GM21447 (cell line): ENCODE data around the gene ELOB.
A peak's percentile ranks its signal among the peaks of the same experiment; 100 is the strongest.

Source experiments
- ATAC-seq: cut with Tn5 transposase; IDR thresholded peaks from one replicate; pipeline ENCODE4 v1.9.1; 2021; ENCODE audit not compliant: unreplicated experiment

ELOB gene

GRCh38 chr16:2784358-2785100, 7.4 kb upstream of the ELOB start:
- no peak for ATAC-seq

DNA sequence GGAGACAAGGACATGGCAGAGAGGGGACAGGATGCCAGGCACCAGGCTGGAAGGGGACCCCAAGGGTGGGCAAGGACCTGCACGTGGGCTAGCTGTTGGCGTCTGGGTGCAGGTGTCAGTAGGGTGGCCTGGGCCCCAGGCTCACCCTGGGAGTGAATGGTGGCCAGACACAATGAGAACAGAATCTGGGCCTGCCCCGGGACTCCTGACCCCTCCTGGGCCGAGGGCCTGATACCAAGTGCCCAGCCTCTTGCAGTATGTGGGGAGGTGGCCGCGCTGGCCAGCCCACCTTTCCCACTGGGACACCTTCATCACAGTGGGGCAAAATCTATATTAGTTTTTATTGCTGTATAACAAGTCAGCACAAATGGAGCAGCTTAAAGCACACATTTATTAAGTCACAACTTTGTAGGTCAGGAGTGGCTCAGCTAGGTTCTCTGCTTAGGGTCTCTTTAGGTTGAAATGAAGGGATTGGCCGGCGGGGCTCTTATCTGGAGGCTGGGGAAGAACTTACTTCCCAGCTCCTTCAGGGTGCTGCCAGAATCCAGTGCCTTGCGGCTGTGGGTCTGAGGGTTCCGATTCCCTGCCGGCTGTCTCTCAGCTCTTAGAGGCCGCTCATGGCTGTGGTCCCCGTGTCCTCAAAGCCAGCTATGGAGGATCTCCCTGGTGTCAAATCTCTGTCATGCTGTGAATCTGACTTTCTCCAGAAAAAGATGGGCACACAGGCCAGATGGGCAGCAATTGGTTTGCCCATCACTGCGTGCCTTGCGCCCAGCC, 6.7 kb upstream of the ELOB start:
- ATAC-seq = no peak

DNA sequence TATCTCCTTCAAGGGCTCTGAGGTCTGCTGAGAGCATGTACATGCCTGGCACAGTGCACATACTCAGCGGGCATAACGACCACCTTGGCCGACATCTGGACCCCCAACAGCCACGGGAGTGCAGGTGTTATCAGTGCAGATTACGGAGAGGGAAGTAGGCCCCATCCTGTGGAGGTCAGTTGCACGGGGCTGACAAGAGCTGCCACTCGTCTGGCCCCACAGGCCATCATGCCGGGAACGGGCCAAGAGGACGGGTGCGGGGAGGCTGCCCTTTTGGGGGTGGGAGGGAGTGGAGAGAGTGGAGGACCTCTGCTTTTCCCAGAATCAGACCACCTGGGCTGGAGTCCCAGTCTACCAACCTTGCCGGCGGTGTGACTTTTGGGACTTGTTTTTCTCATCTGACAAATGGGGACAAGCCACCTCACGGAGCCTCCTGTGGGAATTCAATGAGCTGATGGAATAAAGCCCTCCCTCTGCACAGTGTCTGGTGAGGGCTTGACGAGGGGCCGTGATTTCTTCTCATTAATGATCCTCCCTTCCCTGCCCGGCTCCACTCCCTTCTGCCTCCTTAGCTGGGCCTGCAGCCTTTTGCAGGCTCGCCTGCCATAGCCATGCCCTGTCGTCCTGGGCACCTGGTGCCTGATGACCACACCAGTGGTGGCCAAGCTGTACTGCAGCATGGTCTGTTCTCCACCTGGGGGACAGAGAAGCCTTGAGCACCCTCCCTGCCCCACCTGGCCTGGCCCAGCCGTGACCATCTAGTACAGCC, 5.7 kb upstream of the ELOB start:
- no peak for ATAC-seq

DNA sequence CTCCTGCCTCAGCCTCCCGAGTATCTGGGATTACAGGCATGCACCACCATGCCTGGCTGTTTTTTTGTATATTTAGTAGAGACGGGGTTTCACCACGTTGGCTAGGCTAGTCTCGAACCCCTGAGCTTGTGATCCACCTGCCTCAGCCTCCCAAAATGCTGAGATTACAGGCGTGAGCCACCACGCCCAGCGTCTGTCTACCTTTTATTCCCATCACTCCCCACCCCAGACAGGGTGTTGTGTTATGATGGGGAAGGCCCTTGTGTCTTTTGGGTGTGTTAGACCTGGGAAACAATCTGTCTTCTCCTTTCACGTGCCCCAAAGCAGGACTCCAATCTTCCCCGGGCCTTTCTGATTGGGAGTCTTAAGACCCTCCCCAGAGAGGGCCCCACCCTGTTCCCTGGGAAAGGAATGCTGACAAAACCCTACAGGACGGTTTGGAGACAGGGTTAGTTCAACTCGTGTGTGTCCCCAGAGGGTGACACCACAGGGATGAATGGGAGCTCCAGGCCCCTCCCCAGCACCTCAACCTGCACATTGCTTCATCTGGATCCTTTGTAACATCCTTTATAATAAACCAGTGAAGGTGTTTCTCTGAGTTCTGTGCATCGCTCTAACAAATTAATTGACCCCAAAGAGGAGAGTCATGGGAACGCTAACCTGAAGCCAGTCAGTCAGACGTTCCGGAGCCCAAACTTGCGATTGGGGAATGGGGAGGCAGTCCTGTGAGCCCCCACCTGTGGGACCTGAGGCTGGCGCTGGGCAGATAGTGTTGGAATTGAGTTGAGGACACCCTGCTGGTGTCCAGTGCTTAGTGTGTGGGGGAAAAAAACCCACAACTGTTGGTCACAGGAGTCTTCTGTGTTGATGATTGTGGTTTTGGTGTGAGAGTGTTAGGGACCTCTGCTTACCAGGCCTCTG, 3.2 kb upstream of the ELOB start:
- ATAC-seq = no peak

DNA sequence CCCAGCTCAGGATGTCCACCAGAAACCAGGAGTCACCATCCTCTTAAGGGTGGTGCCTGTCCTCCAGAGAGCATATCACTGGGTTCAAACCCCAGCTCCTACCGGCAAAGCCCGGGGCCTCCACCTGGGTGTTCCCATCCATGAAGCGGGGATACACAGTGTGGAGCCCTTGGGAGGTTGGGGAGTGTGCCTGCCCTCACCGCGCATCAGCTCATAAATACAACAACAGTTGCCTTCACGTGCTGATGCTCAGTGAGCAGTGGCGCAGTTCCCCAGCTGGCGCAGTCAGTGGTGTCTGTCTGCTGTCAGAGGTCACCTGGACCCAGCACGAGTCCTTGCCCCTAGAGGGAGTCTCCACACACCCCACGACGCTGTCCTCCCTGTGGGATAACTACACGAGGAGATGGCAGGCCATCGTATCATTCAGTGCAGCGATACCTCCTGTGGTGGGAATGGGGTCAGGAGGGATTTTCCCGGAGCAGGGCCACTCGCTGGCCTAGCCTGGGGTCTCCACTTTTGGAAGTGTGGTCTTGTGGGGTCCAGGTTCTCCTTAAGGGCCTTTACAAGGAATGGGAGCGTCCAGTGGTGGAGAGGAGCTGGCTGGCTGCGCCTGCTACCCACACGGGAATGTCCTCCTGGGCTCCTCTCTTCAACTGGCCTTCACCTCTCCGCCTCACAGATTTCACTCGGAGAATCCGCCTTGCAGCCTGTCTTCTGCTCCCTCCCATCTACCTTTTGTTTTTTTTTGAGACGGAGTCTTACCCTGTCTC, 2.3 kb upstream of the ELOB start:
- no peak for ATAC-seq

DNA sequence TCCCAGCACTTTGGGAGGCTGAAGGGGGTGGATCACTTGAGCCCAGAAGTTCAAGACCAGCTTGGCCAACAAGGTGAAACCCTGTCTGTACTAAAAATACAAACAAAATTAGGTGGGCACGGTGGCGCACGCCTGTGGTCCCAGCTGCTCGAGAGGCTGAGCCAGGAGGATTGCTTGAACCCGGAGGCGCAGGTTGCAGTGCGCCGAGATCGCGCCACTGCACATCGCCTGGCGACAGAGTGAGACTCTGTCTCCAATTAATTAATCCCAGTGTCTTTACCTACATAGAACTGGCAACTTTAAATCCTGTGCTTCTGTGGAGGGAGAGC, 1.5 kb upstream of the ELOB start:
- ATAC-seq = no peak

DNA sequence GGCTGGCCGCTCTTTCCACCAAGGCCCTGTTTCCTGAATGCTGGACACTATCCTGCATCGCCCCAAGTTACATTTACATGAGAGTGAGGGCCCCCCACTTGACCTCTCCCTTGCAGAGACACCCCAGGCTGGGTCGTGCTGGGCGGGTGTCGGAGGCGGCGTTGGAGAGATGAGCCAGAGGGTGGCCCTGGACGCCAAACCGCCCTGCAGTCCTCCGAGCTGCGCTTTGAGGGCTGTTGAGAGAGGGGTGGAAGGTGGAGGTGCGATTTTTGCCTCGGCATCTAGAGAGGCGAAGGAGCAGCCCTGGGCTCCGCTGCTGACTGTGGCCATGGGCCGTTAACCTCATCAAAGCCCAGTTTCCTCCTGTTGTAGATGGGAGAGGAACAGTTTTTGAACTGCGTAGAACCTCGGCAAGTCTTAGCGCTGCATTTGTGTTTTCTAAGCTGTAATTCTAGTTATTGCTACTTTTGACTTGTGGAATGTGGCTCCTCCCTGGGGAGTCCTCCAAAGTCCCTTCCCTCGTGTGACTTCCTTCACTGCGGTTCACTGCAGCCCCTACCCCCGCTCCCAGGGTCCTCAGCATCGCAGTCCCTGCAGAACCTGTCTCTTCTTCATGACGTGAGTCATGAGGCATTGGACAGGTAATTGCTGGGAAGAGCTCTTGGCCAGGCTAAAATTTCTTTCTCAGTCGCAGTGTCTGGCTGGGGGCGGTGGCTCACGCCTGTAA, 986 bp upstream of the ELOB start:
- ATAC-seq = peak; percentile 7

DNA sequence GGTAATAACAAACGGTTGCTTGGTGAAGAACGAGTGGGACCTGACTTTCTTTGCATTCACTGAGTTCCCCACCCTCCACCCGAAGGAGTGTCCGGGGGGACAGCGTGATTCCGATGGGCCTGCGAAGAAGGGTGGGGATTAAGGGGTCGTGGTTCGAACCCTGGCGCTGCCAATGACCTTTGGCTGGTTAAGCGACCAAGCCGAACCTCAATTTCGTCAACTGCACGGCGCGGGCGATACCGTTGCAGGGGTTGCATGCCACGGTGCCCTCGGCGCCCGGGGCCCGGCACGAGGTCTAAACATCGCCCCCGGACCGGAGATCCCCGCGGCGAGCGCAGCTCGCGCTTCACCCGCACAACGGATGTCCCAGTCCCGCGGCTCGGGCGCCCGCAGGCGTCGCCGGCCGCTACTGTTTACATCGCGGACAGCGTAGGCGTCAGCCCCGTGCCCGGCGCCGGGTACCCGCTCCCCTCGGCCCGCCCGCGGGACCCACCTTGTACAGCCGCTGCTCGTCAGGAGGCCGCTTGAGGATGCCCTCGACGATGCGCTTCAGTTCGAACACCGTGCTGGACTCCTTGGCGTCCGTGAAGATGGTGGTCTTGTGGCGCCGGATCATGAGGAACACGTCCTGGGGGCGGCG, 460 bp downstream of the ELOB start:
- peak; percentile 20 for ATAC-seq

DNA sequence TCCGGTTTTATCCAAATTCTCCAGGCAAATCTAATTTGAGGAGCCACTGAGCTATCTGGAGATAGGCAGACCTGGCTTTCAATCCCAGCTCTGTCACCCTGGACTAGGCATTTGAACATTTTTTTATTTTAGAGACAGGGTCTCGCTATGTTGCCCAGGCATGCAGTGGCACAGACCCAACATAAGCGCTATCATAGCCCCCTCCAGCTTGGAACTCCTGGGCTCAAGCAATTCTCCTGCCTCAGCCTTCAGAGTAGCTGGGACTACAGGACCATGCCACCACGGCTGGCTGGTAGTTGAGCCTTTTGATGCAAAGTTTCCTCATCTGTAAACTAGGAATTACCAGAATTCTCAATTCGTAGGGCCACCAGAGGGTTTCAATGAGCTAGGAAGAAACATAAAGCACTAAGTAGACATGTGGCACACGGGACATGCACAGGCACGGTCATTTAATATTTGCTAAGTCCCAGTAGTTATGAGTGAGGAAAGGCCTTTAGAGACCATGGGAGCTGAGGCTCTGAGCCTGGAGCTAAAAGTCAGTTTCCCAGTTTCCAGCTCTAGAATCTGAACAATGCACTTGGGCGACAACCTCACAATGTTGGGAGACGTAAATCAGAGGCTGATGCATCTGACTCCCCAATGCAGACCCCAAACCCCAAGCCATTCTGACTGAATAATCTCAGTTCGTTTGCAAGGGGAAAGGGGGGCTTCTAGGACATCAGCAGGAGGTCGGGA, 1.1 kb downstream of the ELOB start:
- no peak for ATAC-seq

DNA sequence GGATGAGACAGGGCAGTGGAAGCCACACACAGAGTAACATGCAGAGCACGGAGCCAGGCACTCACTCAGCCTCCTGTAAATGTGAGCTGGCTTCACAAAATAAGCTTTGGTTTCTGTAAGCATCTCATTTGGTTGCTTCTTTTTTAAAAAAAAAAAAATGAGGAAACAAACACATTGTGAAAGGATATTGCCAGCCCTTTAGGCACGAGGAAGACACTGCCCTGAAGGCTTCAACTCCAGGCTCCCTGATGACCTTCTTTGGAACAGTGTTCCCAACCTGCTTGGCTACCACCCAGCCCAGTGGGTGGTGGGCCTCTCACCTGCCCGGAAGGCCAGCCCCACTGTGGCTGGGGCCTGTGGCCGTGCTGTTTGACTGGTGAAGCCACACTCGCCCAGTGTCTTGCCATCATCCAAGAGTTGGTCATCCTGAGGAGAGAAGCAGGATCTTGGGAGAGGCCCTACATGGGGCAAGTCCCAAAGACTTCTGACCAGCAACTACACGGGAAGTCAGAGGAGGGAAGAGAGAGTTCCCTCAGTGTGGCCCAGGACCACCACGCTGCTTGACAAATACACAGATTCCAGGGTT, 1.9 kb downstream of the ELOB start:
- no peak for ATAC-seq

- ATAC-seq = no peak
Measured at GRCh38 chr16:2774161-2774891, 2.8 kb downstream of the ELOB start.

GRCh38 chr16:2773188-2773968, 3.7 kb downstream of the ELOB start:
- ATAC-seq = no peak

GRCh38 chr16:2771496-2772402, 5.3 kb downstream of the ELOB start:
- ATAC-seq = no peak

DNA sequence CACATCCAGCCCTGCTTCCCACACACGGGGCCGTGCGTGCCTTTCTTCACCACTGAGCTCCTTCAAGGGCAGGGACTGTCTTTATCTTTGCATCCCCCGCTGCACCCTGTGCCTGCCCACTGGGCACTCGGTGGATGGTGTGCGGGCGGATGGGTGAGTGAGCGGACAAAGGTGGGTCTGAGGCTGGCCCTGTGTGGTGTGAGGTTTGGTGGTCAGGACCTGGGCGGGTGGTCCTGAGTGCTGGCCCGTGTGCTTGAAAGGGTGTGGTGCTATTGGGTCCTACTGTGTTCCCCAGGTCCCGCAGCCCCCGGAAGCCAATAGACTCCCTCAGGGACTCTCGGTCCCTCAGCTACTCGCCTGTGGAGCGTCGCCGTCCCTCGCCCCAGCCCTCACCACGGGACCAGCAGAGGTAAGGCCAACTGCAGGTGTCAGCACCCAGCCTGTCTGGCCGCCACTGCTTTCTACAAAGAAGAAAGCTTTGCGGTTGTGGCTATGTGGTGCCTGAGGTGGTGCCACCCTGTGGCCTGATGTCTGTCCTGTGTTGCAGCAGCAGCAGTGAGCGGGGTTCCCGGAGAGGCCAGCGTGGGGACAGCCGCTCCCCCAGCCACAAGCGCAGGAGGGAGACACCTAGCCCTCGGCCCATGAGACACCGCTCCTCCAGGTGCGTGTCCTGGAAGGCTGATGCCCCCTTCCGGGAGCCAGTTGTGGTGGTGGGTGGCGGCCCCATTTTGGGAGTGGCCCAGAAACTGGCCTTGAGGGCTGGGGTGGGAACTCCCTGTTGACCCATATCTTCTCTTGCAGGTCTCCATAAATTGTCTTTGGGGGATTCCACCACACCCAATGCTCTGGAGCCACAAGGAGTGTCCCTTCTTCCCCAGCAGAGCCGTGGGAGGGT, 6.8 kb downstream of the ELOB start:
- no peak for ATAC-seq

- ATAC-seq = no peak
Measured at GRCh38 chr16:2769675-2770056, 7.4 kb downstream of the ELOB start.
